ENCODE results near the gene TUBB2A.

DNA sequence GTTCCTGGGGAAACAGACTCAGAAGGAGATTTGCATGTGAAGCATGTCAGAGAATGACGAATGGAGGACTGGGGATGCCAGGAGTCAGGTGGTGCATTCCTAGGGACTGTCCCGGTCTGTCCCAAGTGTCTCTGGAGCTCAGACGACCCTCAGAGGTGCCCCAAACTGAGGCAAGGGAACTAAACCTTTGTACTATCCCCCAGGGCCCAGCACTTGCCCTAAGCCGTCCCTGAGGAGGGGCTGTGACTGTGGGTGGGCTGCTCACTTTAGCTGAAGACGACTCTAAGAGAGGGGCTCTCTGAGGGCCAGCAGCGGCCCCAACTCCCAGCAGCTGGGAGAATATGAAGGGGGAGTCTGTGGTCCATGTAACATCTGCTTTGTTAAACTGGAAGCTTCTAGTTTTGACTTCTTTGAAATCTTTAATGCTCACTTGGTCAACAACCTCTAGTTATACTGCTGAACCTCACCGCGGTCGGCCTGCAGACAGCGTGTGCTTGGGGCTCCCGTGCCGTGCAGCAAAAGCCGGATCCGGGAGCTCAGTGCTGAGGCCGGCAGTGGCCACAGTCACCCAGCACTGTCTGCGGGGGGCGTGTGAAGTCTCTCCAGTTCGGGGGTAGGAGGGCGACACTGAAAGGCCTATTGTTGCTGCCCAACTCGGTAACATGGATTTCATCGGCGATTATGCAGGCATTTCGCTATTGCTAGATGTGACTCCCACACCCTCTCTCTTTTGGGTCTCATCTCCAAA is 35.9 kb upstream of the TUBB2A start:
- TF ChIP-seq POLR2A (IDR thresholded peaks at IDR 0.05) (no peak), POLR2AphosphoS5 (IDR thresholded peaks at IDR 0.05) (no peak)
- TF ChIP-seq, protein P1, sequence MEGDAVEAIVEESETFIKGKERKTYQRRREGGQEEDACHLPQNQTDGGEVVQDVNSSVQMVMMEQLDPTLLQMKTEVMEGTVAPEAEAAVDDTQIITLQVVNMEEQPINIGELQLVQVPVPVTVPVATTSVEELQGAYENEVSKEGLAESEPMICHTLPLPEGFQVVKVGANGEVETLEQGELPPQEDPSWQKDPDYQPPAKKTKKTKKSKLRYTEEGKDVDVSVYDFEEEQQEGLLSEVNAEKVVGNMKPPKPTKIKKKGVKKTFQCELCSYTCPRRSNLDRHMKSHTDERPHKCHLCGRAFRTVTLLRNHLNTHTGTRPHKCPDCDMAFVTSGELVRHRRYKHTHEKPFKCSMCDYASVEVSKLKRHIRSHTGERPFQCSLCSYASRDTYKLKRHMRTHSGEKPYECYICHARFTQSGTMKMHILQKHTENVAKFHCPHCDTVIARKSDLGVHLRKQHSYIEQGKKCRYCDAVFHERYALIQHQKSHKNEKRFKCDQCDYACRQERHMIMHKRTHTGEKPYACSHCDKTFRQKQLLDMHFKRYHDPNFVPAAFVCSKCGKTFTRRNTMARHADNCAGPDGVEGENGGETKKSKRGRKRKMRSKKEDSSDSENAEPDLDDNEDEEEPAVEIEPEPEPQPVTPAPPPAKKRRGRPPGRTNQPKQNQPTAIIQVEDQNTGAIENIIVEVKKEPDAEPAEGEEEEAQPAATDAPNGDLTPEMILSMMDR (IDR thresholded peaks at IDR 0.05 in 8 of 11, conservative IDR thresholded peaks at IDR 0.05 in 3 of 11): no peak
